ENCODE data around the gene FAM237A. TPM values are rescaled to one million over a fixed set of nuclear protein-coding genes. Genes with fewer than 3 reads are reported as not detected.

The FAM237A gene
- total and polyA plus RNA-seq, 2 donors (not counting 1 experiment from before 2014, with no cell fraction given): not detected

DNA sequence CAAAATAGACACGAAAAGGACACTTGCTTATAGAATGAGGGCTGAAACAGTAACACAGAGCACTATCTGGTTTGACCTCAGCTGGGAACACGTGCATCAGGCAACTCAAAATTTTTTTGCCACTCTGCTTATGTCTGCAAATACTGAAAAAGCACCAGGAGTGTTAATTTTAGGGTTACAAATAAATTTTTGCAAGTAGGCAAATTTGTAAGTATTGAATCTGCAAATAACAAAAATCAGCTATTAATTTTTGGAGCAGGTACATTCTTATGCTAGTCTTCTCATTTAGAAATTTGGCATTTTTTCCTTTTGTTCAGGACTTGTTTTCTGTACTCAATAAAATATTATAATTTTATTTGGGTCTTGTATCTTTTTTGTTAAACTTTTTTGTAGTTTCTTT lies 46.2 kb downstream of the FAM237A start:
- Histone ChIP-seq H3K27ac (ENCODE audit: insufficient read depth, low read length) (no peak overlapping the region), H3K79me2 (ENCODE audit: control insufficient read depth, insufficient read depth, low read length) (no peaks in the 10 kb centered on the region), H3K4me2 (ENCODE audit: extremely low read depth, insufficient read depth, low read length) (no peak overlapping the region), H3K27me3 (ENCODE audit: control insufficient read depth, insufficient read depth, low read length) (no peaks in the 10 kb centered on the region), H3K9me3 (ENCODE audit: control insufficient read depth, insufficient read depth, low read depth, low read length) (no peaks in the 10 kb centered on the region), H4K20me1 (ENCODE audit: control insufficient read depth, extremely low read depth, insufficient read depth, low read length) (no peaks in the 10 kb centered on the region), H3K4me3 (replicated peaks in 1 of 4; ENCODE audit: control extremely low read depth in 1 of 4, insufficient read depth in 1 of 4, low read depth in 3 of 4, low read length in 4 of 4) (no peak overlapping the region), H3K4me1 (ENCODE audit: control insufficient read depth, extremely low read depth, insufficient read depth, low read length) (no peaks in the 10 kb centered on the region), H2AFZ (ENCODE audit: low read length) (no peak overlapping the region), H3K36me3 (ENCODE audit: control insufficient read depth, insufficient read depth, low read length) (no peaks in the 10 kb centered on the region), H3K9ac (ENCODE audit: insufficient read depth, low read length) (no peak overlapping the region)
- TF ChIP-seq EZH2 (IDR thresholded peaks at IDR 0.05; ENCODE audit: low read length, missing control alignments): no peak
- TF ChIP-seq, protein P1, sequence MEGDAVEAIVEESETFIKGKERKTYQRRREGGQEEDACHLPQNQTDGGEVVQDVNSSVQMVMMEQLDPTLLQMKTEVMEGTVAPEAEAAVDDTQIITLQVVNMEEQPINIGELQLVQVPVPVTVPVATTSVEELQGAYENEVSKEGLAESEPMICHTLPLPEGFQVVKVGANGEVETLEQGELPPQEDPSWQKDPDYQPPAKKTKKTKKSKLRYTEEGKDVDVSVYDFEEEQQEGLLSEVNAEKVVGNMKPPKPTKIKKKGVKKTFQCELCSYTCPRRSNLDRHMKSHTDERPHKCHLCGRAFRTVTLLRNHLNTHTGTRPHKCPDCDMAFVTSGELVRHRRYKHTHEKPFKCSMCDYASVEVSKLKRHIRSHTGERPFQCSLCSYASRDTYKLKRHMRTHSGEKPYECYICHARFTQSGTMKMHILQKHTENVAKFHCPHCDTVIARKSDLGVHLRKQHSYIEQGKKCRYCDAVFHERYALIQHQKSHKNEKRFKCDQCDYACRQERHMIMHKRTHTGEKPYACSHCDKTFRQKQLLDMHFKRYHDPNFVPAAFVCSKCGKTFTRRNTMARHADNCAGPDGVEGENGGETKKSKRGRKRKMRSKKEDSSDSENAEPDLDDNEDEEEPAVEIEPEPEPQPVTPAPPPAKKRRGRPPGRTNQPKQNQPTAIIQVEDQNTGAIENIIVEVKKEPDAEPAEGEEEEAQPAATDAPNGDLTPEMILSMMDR (conservative IDR thresholded peaks at IDR 0.05 in 1 of 2, IDR thresholded peaks at IDR 0.05 in 1 of 2; ENCODE audit: low read depth in 1 of 2, low read length in 2 of 2): no peak
- no peak for DNase-seq (ENCODE audit: low read depth in 2 of 2)

DNA sequence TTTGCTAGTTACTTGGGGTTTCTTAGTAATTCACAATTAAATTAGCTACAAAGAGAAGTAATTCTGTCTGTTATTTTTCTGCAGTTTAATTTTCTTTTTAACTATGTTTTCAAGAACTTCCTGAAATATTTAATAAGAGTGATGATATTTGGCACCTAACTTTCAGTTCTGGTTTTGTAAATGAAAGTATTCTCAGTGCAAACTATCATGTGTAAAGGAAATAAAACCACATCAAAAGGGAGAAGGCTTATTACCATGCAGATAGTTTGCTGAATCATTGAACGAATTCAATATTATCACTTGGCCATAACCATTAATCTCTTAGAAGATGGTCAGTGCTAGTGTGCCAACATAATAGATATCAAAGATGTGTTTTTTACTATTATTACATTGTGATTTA lies 46.7 kb downstream of the FAM237A start:
- Histone ChIP-seq H3K27ac (ENCODE audit: insufficient read depth, low read length) (no peak overlapping the region), H3K4me1 (ENCODE audit: control insufficient read depth, extremely low read depth, insufficient read depth, low read length) (no peaks in the 10 kb centered on the region), H2AFZ (ENCODE audit: low read length) (no peak overlapping the region), H3K36me3 (ENCODE audit: control insufficient read depth, insufficient read depth, low read length) (no peaks in the 10 kb centered on the region), H3K4me3 (replicated peaks in 1 of 4; ENCODE audit: control extremely low read depth in 1 of 4, insufficient read depth in 1 of 4, low read depth in 3 of 4, low read length in 4 of 4) (no peak overlapping the region), H3K27me3 (ENCODE audit: control insufficient read depth, insufficient read depth, low read length) (no peaks in the 10 kb centered on the region), H3K9ac (ENCODE audit: insufficient read depth, low read length) (no peak overlapping the region), H4K20me1 (ENCODE audit: control insufficient read depth, extremely low read depth, insufficient read depth, low read length) (no peaks in the 10 kb centered on the region), H3K4me2 (ENCODE audit: extremely low read depth, insufficient read depth, low read length) (no peak overlapping the region), H3K9me3 (ENCODE audit: control insufficient read depth, insufficient read depth, low read depth, low read length) (no peaks in the 10 kb centered on the region), H3K79me2 (ENCODE audit: control insufficient read depth, insufficient read depth, low read length) (no peaks in the 10 kb centered on the region)
- DNase-seq (ENCODE audit: low read depth in 2 of 2): no peak
- no peak for TF ChIP-seq EZH2 (IDR thresholded peaks at IDR 0.05; ENCODE audit: low read length, missing control alignments)
- TF ChIP-seq, protein P1 (conservative IDR thresholded peaks at IDR 0.05 in 1 of 2, IDR thresholded peaks at IDR 0.05 in 1 of 2; ENCODE audit: low read depth in 1 of 2, low read length in 2 of 2): no peak

- TF ChIP-seq EZH2 (IDR thresholded peaks at IDR 0.05; ENCODE audit: low read length, missing control alignments): no peak
- TF ChIP-seq, protein P1 (conservative IDR thresholded peaks at IDR 0.05 in 1 of 2, IDR thresholded peaks at IDR 0.05 in 1 of 2; ENCODE audit: low read depth in 1 of 2, low read length in 2 of 2): no peak
- Histone ChIP-seq H3K27ac (ENCODE audit: insufficient read depth, low read length) (no peak overlapping the region), H3K79me2 (ENCODE audit: control insufficient read depth, insufficient read depth, low read length) (no peaks in the 10 kb centered on the region), H3K4me3 (replicated peaks in 1 of 4; ENCODE audit: control extremely low read depth in 1 of 4, insufficient read depth in 1 of 4, low read depth in 3 of 4, low read length in 4 of 4) (no peak overlapping the region), H4K20me1 (ENCODE audit: control insufficient read depth, extremely low read depth, insufficient read depth, low read length) (no peaks in the 10 kb centered on the region), H3K4me1 (ENCODE audit: control insufficient read depth, extremely low read depth, insufficient read depth, low read length) (no peaks in the 10 kb centered on the region), H3K36me3 (ENCODE audit: control insufficient read depth, insufficient read depth, low read length) (no peaks in the 10 kb centered on the region), H3K4me2 (ENCODE audit: extremely low read depth, insufficient read depth, low read length) (no peak overlapping the region), H2AFZ (ENCODE audit: low read length) (no peak overlapping the region), H3K27me3 (ENCODE audit: control insufficient read depth, insufficient read depth, low read length) (no peaks in the 10 kb centered on the region), H3K9ac (ENCODE audit: insufficient read depth, low read length) (no peak overlapping the region), H3K9me3 (ENCODE audit: control insufficient read depth, insufficient read depth, low read depth, low read length) (no peaks in the 10 kb centered on the region)
- DNase-seq (ENCODE audit: low read depth in 2 of 2): no peak
These were observed 50.7 kb downstream of the FAM237A start for GRCh38 chr2:206692971-206693370.
